Right ventricle myocardium superior (tissue), 1 donor: ENCODE results near the gene APOA1. TPM values are rescaled to one million over a fixed set of nuclear protein-coding genes. Genes with fewer than 3 reads are reported as not detected.

ENCODE experiments used
- ATAC-seq: fragments of 200-7000 bp; cut with Tn5 transposase; one replicate; pipeline ENCODE4 v1.9.1; 2020; ENCODE audit warnings: mild to moderate bottlenecking; ENCODE audit not compliant: poor library complexity
- DNase-seq: peaks from one replicate; pipeline ENCODE4 v3.0.0-alpha.2; 2020
- intact Hi-C: fragments of 100-400 bp; cut with DNase I; formaldehyde crosslinking; loops from one replicate; pipeline ENCODE4 v1.11.2; 2022
- total RNA-seq: library from RNA; stranded (reverse); fragmentation: NEBNext Ultra II Directional; extraction: Animal tissue kit (Norgen Biotek cat#: 25700); gene quantifications from one replicate; pipeline ENCODE4 v1.2.1, GENCODE V29; 2021
- donor health status: DM: no; HTN: yes; CAD: no; lungs with severe emphysema.

The APOA1 gene
- total RNA-seq, 1 donor from 2014 or later: 8.4 TPM

GRCh38 chr11:116797816-116798215 lies 39.6 kb downstream of the APOA1 start:
- ATAC-seq (peak; percentile 31), DNase-seq (no peak)
- intact Hi-C loops: loop anchor here (10.0 kb wide), 1 partner anchor 427 kb away; no protein-coding TSS in a partner anchor

DNA sequence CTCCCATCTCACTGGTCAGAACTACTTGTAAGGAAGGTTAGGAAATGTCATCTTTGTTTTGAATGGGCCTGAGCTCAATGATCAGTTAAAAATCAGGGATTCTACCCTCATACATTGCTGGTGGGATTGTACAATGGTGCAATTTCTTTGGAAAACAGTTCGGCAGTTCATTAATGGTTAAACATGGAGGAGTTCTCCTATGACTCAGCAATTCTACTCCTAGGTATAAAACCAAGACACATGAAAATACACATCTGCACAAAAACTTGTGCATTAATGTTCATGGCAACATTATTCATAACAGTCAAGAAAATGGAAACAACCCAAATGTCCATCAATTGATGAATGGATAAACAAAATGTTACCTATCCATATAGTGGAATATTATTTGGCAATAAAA lies 40.9 kb downstream of the APOA1 start:
- intact Hi-C loops: loop anchor here (10.0 kb wide), 1 partner anchor 428 kb away; no protein-coding TSS in a partner anchor
- DNase-seq (no peak), ATAC-seq (no peak)

- intact Hi-C loops: loop anchor here (10.0 kb wide), 1 partner anchor 430 kb away; no protein-coding TSS in a partner anchor
- DNase-seq (no peak), ATAC-seq (no peak)
Observed at GRCh38 chr11:116794851-116795250, 42.6 kb downstream of the APOA1 start.

DNA sequence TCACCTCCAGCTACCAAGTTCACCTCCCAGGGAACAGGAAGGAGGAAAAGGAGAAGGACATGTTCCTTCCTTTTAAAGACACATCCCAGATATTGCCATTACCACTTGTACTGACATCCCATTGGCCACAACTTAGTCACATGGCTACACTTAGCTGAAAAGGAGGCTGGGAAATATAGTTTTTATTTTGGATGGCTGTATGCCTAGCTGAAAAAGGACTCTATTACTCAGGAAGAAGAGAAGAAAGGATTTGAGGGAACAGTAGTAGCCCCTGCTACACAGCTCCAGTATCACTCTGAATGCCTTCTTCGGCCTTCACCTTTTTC lies 43.7 kb downstream of the APOA1 start:
- intact Hi-C loops: loop anchor here (10.0 kb wide), 1 partner anchor 431 kb away; no protein-coding TSS in a partner anchor
- DNase-seq (no peak), ATAC-seq (no peak)

- intact Hi-C loops: loop anchor here (10.0 kb wide), 1 partner anchor 432 kb away; no protein-coding TSS in a partner anchor
- DNase-seq (no peak), ATAC-seq (no peak)
Observed at GRCh38 chr11:116792869-116793771, 44.3 kb downstream of the APOA1 start.

DNA sequence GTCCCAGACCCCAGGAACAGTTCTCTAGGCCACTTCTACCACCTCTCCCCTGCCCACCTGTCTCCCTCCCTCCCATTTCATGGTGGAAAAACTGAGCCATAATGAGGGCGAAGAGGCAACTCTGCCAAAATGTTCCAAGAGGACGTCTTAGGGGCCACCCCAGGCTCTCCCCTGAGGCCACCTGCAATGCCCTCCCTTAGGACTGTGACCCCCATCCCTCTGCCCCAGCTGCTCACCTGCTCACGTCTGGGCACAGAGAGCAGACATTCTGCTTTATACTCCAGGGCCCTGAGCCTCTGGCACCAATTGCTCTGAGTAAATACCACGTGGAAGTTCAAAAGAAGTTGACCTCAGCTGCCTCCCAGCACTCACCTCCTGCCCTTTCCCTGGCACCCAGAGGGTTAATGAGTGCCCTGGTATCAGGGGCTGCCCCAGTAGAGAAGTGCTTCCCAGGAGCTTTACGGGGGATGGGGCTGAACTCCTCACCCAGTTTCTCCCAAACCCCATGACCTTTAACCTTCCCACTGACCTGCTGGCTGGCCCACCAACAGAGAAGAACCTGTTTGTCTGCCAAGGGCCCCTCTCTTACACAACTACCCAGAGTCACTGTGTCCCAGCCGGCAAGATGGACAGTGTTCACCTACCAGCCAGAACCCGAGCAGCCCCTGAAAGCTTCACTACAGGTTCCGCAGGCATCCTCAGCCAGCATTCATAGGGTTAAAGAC lies 45.1 kb downstream of the APOA1 start:
- DNase-seq: no peak
- ATAC-seq: no peak
- intact Hi-C loops: loop anchor here (10.0 kb wide), 1 partner anchor 432 kb away; no protein-coding TSS in a partner anchor

GRCh38 chr11:116791813-116792143 lies 45.6 kb downstream of the APOA1 start, which contains the start of gene APOA5:
TSS of gene APOA5 (minus strand) at chr11:116791879. CDS start at chr11:116791860, 19 bp downstream.
- intact Hi-C loops: loop anchor here (10.0 kb wide), 1 partner anchor 433 kb away; no protein-coding TSS in a partner anchor
- DNase-seq (no peak), ATAC-seq (no peak)

- intact Hi-C loops: loop anchor here (10.0 kb wide), 1 partner anchor 434 kb away; no protein-coding TSS in a partner anchor
- DNase-seq: peak; percentile 89
- peak; percentile 81 for ATAC-seq
Observed at GRCh38 chr11:116791002-116791812, 46.2 kb downstream of the APOA1 start.

DNA sequence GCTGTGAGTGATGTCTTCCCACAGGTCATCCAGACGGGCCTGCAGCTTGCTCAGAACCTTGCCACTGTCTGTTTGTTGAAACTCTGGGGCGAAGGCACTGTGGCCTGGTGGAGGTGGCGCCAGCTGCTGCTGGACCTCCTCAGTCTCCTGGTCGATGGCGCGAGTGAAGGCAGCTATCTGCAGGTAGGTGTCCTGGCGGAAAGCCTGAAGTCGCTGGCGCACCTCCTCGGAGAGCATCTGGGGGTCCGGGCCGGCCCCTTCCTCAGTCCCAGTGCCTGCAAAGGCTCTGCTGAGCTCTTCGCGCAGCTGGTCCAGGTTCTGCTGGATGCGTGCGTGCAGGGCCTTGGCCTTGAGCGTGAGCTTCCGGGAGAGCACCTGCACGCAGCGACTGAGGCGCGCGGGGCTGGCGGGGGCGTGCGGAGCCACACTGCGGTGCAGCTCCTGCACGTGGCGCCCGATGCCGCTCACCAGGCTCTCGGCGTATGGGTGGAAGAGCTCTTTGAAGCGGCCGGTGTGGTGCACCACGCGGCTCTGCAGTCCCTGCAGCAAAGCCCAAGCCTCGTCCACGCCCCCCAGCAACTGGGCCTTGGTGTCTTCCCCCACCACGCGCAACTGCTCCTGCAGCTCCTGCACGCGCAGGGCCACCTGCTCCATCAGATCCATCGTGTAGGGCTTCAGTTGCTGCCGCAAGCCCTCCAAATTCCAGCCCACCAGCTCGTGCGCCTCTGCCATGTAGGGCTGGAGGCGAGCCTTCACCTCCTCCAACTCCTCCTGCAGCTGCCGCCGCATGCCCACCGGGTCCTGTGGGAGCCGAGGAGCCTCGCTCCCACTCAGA lies 47.0 kb downstream of the APOA1 start:
- intact Hi-C loops: loop anchor here (10.0 kb wide), 1 partner anchor 434 kb away; no protein-coding TSS in a partner anchor
- ATAC-seq: no peak
- no peak for DNase-seq

GRCh38 chr11:116788975-116789374 lies 48.4 kb downstream of the APOA1 start:
- DNase-seq: no peak
- ATAC-seq: no peak
- intact Hi-C loops: loop anchor here (2.0 kb wide), 1 partner anchor 312 kb away; no protein-coding TSS in a partner anchor

DNA sequence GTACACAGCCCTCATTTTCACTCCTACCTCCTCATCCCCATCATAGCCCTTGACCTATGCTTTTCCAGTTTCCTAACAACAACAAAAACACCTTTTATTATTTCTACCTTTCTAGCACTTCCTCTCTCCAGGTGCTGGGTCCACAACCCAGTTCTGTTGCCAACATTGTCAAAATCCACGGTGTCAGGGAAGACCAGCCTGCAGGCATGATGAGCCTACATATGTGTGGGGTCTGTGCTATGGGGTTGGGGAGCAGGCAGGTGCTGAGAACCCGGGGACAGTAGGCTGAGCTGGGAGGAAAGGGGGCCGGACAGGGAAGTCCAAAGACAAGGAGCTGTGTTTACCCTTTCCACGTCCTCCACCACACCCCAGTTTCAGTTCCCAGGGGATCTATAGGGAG lies 48.9 kb downstream of the APOA1 start:
- intact Hi-C loops: loop anchor here (2.0 kb wide), 1 partner anchor 312 kb away; no protein-coding TSS in a partner anchor
- no peak for ATAC-seq
- DNase-seq: no peak

GRCh38 chr11:116787786-116788486 lies 49.5 kb downstream of the APOA1 start, which contains the start of gene ZPR1:
TSS of gene ZPR1 (minus strand) at chr11:116788023. CDS start at chr11:116787990, 33 bp downstream.
- peak; percentile 92 for DNase-seq
- intact Hi-C loops: loop anchor here (2.0 kb wide), 1 partner anchor 313 kb away; no protein-coding TSS in a partner anchor
- ATAC-seq: peak; percentile 93

- intact Hi-C loops: no loop called here
- DNase-seq (no peak), ATAC-seq (no peak)
Observed at GRCh38 chr11:116787436-116787785, 50.0 kb downstream of the APOA1 start.

- intact Hi-C loops: no loop called here
- no peak for DNase-seq
- no peak for ATAC-seq
Observed at GRCh38 chr11:116786966-116787365, 50.5 kb downstream of the APOA1 start.

- no peak for ATAC-seq
- intact Hi-C loops: no loop called here
- no peak for DNase-seq
Observed at GRCh38 chr11:116786326-116786725, 51.1 kb downstream of the APOA1 start.
